K562 (cell line): Measurements from ENCODE around the gene DXO. TPM values are rescaled to one million over a fixed set of nuclear protein-coding genes. Genes with fewer than 3 reads are reported as not detected.

Experiments used
- AFF1 ChIP-seq, 2 experiments: fragments of 450-650 bp; IDR thresholded peaks; 2 replicates each; pipeline ENCODE4 v1.6.1; 2018; ENCODE audit warnings: mild to moderate bottlenecking in 2 of 2, low read depth in 1 of 2; ENCODE audit not compliant: partially characterized antibody in 2 of 2
- HES1 ChIP-seq: fragments of 450-650 bp; IDR thresholded peaks from 2 replicates; pipeline ENCODE4 v1.6.1; 2016; ENCODE audit warnings: low read depth, mild to moderate bottlenecking, moderate library complexity
- HMBOX1 ChIP-seq: sonication (generic); IDR thresholded peaks from 2 replicates; pipeline ENCODE4 v1.6.1; 2016
- HSF4 ChIP-seq: fragments of 250-450 bp; sonication (Bioruptor Pico); IDR thresholded peaks from 2 replicates; pipeline ENCODE4 v2.1.2; 2022; ENCODE audit warnings: mild to moderate bottlenecking, moderate library complexity, borderline replicate concordance
- IRF1 ChIP-seq: sonication (generic); formaldehyde crosslinking; IDR thresholded peaks from 2 replicates; pipeline ENCODE4 v1.8.0; 2022; ENCODE audit warnings: missing genetic modification reagents, mild to moderate bottlenecking, borderline replicate concordance
- JUN ChIP-seq, 2 experiments: sonication (generic) in 1 of 2; formaldehyde crosslinking in 1 of 2; IDR thresholded peaks; 2 replicates each; pipeline versions ENCODE4 v1.6.1 to v1.8.0; 2012 to 2022; ENCODE audit warnings: borderline replicate concordance in 2 of 2, mild to moderate bottlenecking in 2 of 2, improper control_type of control experiment in 1 of 2, low read depth in 1 of 2, low read length in 1 of 2, missing genetic modification reagents in 1 of 2
- NR2C1 ChIP-seq, 2 experiments: fragments of 450-650 bp; IDR thresholded peaks; 2 replicates each; pipeline ENCODE4 v1.6.1; 2017; ENCODE audit warnings: mild to moderate bottlenecking in 2 of 2, antibody characterized with exemption in 1 of 2, inconsistent platforms in 1 of 2, missing compliant biosample characterization in 1 of 2, missing genetic modification characterization in 1 of 2
- TAF1 ChIP-seq: IDR thresholded peaks from 2 replicates; pipeline ENCODE4 v1.6.1; 2011; ENCODE audit warnings: mild to moderate bottlenecking, low read length, moderate library complexity; ENCODE audit not compliant: insufficient read depth, control insufficient read depth, severe bottlenecking; ENCODE audit errors: extremely low read depth
- TBP ChIP-seq: optimal IDR thresholded peaks from 2 replicates; pipeline ENCODE3; 2011; ENCODE audit warnings: low read depth, low read length, improper control_type of control experiment
- ZNF124 ChIP-seq: sonication (generic); formaldehyde crosslinking; IDR thresholded peaks from 2 replicates; pipeline ENCODE4 v1.8.1; 2022; ENCODE audit warnings: missing genetic modification reagents
- ZNF197 ChIP-seq: fragments of 200-800 bp; sonication (Bioruptor generic); IDR thresholded peaks from 2 replicates; pipeline ENCODE4 v1.6.1; 2016; ENCODE audit warnings: low read depth, missing genetic modification characterization, missing compliant biosample characterization
- ZNF444 ChIP-seq: fragments of 250-450 bp; sonication (Bioruptor Pico); IDR thresholded peaks from 2 replicates; pipeline ENCODE4 v1.4.0; 2020; ENCODE audit warnings: mild to moderate bottlenecking, moderate library complexity
- ZNF511 ChIP-seq: sonication (generic); formaldehyde crosslinking; IDR thresholded peaks from 2 replicates; pipeline ENCODE4 v1.8.0; 2022; ENCODE audit warnings: mild to moderate bottlenecking, missing genetic modification reagents
- ZNF583 ChIP-seq: fragments of 250-450 bp; sonication (Bioruptor Pico); IDR thresholded peaks from 2 replicates; pipeline ENCODE4 v1.4.0; 2020
- ZNF655 ChIP-seq: fragments of 250-450 bp; sonication (Bioruptor Pico); IDR thresholded peaks from 2 replicates; pipeline ENCODE4 v1.5.0; 2021
- polyA plus RNA-seq, 8 experiments: library from polyadenylated mRNA; depleted of rRNA in 4 of 8; stranded (reverse) in 5 of 8; unstranded in 3 of 8; fragments of >200 nt; fragmentation: Nextera tagmentation in 2 of 8; fragmentation: Illumina TruSeq in 1 of 8; extraction: Ambion mirVana in 2 of 8; extraction: Trizol in 1 of 8; gene quantifications; 2 replicates each; pipeline versions ENCODE4 v1.2.1 to v1.2.3, GENCODE V29; 2011 to 2014; ENCODE audit warnings: inconsistent platforms in 1 of 8, missing spikeins in 1 of 8
- total RNA-seq, 7 experiments: library from RNA; depleted of rRNA in 6 of 7; stranded (reverse); fragments of >200 nt in 6 of 7; fragmentation: Illumina TruSeq in 2 of 7; extraction: Trizol in 2 of 7; gene quantifications; 2 replicates each; pipeline versions ENCODE4 v1.2.1 to v1.2.3, GENCODE V29; 2011 to 2021; ENCODE audit warnings: low replicate concordance in 1 of 7

The DXO gene
- total and polyA plus RNA-seq, 9 of the 15 experiments (the other 6 are each of a cell fraction or from before 2014, with no cell fraction given), result 6.4 to 35.1 (median 19.4) TPM

GRCh38 chr6:31972709-31973350 is 892 bp upstream of the DXO start (continued):
- TF ChIP-seq ZNF655, result no peak
- no peak for TF ChIP-seq ZNF124 (CRISPR knock-in tag)
- no peak for TF ChIP-seq IRF1 (CRISPR knock-in tag)
- peak; percentile 91; the same call in 1 of the 2 replicates for TF ChIP-seq ZNF511 (CRISPR knock-in tag)
- TF ChIP-seq HES1, result no peak
- peak in 1 of 2 experiments; percentile 50 for TF ChIP-seq AFF1 (IDR thresholded peaks at IDR 0.05; ENCODE audit: low read depth in 1 of 2, partially characterized antibody in 2 of 2)
- TF ChIP-seq JUN (IDR thresholded peaks at IDR 0.05; ENCODE audit: borderline replicate concordance, low read depth, low read length), result no peak
- peak; percentile 43; the same call in 1 of the 2 replicates for TF ChIP-seq JUN (CRISPR knock-in tag; IDR thresholded peaks at IDR 0.05; ENCODE audit: borderline replicate concordance)
- peak; percentile 47; the same call in 1 of the 2 replicates for TF ChIP-seq HSF4 (CRISPR knock-in tag)
- TF ChIP-seq TAF1, result no peak
- TF ChIP-seq TBP, result peak; percentile 47
- 0 out of 2 replicates have a peak, but pooled peaks have one; percentile 23 for TF ChIP-seq NR2C1 (IDR thresholded peaks at IDR 0.05)
- peak; percentile 60; the same call in 1 of the 2 replicates for TF ChIP-seq NR2C1 (tag; IDR thresholded peaks at IDR 0.05)
- TF ChIP-seq HMBOX1, result peak; percentile 44; the same call in 1 of the 2 replicates
- no peak for TF ChIP-seq ZNF583 (CRISPR knock-in tag)
- TF ChIP-seq ZNF444 (CRISPR knock-in tag), result no peak
- no peak for TF ChIP-seq ZNF197 (CRISPR knock-in tag)
